HUES6 (cell line): ENCODE results near the gene NEURL1.
"Not testable (repeated sequence)": the region's sequence is repeated elsewhere in the genome, so short reads cannot be mapped to it uniquely, and the experiment has no call there.

Experiments
- H3K27ac ChIP-seq: 2 replicates; pipeline ENCODE4 v1.7.0; 2013; ENCODE audit warnings: low read depth, mild to moderate bottlenecking, low read length, inconsistent platforms
- H3K27me3 ChIP-seq: 2 replicates; pipeline ENCODE4 v1.6.1; 2013; ENCODE audit warnings: low read length; ENCODE audit not compliant: control insufficient read depth, insufficient read depth
- H3K36me3 ChIP-seq: 2 replicates; pipeline ENCODE4 v1.6.1; 2013; ENCODE audit warnings: low read length; ENCODE audit not compliant: control insufficient read depth, insufficient read depth
- H3K4me1 ChIP-seq: 2 replicates; pipeline ENCODE4 v1.6.1; 2013; ENCODE audit warnings: low read length; ENCODE audit not compliant: control insufficient read depth, insufficient read depth
- H3K4me3 ChIP-seq: 2 replicates; pipeline ENCODE4 v1.5.1; 2013; ENCODE audit warnings: low read depth, low read length
- H3K9ac ChIP-seq: one replicate; pipeline ENCODE4 v1.6.1; 2013; ENCODE audit warnings: mild to moderate bottlenecking, low read length
- H3K9me3 ChIP-seq: 2 replicates; pipeline ENCODE4 v1.6.1; 2013; ENCODE audit warnings: low read depth, low read length; ENCODE audit not compliant: control insufficient read depth, insufficient read depth

The NEURL1 gene

DNA sequence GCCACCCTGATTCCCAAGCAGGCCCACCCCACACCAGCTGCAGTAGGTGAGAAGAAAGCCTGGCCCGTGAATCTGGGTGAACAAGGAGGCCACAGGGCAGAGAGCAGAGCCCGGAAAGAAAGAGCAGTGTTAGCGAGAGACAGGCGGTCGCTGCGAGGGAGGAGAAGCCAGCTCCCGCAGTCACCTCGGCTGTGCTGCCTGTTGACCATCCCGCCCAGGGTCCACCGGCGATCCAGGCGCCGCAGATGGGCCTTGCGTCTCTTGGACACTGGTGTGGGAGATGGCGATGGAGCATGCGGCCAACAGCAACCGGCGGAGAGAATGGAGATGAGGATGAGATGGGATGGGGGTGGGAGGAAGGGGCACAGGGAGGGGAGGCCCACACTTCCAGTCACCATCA is 128.8 kb downstream of the NEURL1 start:
- no peaks in the 10 kb centered on the region for H3K4me1 ChIP-seq

GRCh38 chr10:103622935-103623574 is 129.6 kb downstream of the NEURL1 start:
- Histone ChIP-seq H3K4me1 (no peaks in the 10 kb centered on the region), H3K9me3 (no peaks in the 10 kb centered on the region), H3K27me3 (no peaks in the 10 kb centered on the region), H3K27ac (no peak overlapping the region), H3K4me3 (no peak overlapping the region), H3K9ac (no peak overlapping the region), H3K36me3 (peaks cover 40% of the 10 kb centered on the region)

More for the DNA sequence above, 128.8 kb downstream of the NEURL1 start:
- Histone ChIP-seq H3K9me3 (no peaks in the 10 kb centered on the region), H3K27me3 (no peaks in the 10 kb centered on the region), H3K27ac (no peak overlapping the region), H3K36me3 (peaks cover 36% of the 10 kb centered on the region), H3K4me3 (no peak overlapping the region), H3K9ac (no peak overlapping the region)

- Histone ChIP-seq H3K9ac (no peak overlapping the region), H3K9me3 (no peaks in the 10 kb centered on the region), H3K36me3 (peaks cover 35% of the 10 kb centered on the region), H3K27ac (no peak overlapping the region), H3K27me3 (no peaks in the 10 kb centered on the region), H3K4me3 (no peak overlapping the region), H3K4me1 (no peaks in the 10 kb centered on the region)
Observed at GRCh38 chr10:103626178-103626577, 132.7 kb downstream of the NEURL1 start.

GRCh38 chr10:103627111-103627892 is 133.8 kb downstream of the NEURL1 start:
- Histone ChIP-seq H3K4me3 (no peak overlapping the region), H3K9ac (no peak overlapping the region), H3K27me3 (no peaks in the 10 kb centered on the region), H3K4me1 (no peaks in the 10 kb centered on the region), H3K9me3 (no peaks in the 10 kb centered on the region), H3K36me3 (peaks cover 25% of the 10 kb centered on the region), H3K27ac (no peak overlapping the region)

DNA sequence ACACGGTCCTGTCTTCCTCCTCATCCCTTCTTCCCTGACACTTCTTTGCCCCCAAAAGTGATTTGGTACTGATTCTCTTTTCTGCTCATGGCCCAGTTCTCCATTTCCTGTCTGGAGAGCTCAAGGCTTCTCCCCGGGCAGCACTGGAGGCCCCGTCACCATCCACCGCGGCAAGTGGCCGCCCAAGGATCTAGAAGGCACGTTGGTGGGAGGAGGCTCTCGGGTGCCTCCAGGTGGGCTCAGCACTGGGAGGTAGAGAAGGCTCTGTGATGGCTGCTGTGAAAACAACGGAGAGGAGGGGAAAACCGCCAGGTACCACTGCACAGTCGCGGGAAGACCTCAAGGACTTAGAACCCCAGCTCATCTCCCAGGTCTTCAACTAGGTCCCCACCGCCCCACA is 134.4 kb downstream of the NEURL1 start:
- Histone ChIP-seq H3K36me3 (peaks cover 19% of the 10 kb centered on the region), H3K9ac (no peak overlapping the region), H3K27me3 (no peaks in the 10 kb centered on the region), H3K9me3 (no peaks in the 10 kb centered on the region), H3K4me3 (no peak overlapping the region), H3K27ac (no peak overlapping the region), H3K4me1 (no peaks in the 10 kb centered on the region)

DNA sequence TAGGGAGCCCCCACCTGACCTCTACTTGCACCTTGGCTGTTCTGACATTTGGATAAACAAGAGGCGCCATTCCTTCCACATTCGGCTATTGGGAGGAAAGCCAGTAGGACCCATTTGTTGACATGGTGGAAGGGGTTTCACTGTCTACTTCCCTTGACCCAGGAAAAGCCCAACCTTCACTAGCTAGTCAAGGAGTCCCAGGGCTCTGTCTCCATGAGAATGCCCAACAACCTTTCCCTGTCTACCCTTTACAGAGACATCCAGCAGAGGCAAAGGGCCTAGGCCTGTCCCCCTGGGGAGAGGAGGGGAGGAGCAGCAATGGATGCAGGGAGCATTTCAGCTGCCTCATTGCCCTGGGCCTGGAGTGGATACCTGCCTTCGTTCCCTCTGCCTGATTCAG is 136.1 kb downstream of the NEURL1 start:
- no peaks in the 10 kb centered on the region for H3K9me3 ChIP-seq
- H3K27me3 ChIP-seq = no peaks in the 10 kb centered on the region
- H3K9ac ChIP-seq = no peak overlapping the region
- peaks cover 19% of the 10 kb centered on the region for H3K36me3 ChIP-seq
- H3K4me3 ChIP-seq = no peak overlapping the region
- no peak overlapping the region for H3K27ac ChIP-seq
- peaks cover 5% of the 10 kb centered on the region; the same call in 1 of the 2 replicates for H3K4me1 ChIP-seq

- Histone ChIP-seq H3K36me3 (peaks cover 18% of the 10 kb centered on the region), H3K9ac (no peak overlapping the region), H3K4me3 (no peak overlapping the region), H3K4me1 (peaks cover 5% of the 10 kb centered on the region; the same call in 1 of the 2 replicates), H3K27ac (no peak overlapping the region), H3K9me3 (no peaks in the 10 kb centered on the region), H3K27me3 (no peaks in the 10 kb centered on the region)
Observed at GRCh38 chr10:103630156-103630555, 136.7 kb downstream of the NEURL1 start.

DNA sequence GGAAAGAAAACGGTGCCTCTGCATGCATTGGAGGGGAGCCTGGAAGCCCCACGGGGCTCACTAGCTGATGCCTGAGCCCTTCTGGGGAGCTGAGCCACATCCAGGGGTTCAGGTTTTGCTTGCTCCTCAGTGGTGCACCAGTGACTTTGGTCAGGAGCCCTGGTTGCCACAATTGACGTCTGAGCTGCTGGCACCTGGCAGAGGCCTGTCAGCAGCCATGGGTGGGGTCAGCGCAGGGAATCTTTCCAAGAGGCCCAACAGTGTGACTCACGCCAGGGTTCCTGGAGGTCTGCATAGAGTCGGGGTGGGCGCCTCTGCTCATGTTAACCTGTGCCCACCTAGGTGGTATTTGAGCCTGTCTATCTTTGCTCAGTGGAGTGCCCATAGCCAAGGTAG is 138.7 kb downstream of the NEURL1 start:
- Histone ChIP-seq H3K9me3 (no peaks in the 10 kb centered on the region), H3K4me3 (no peak overlapping the region), H3K36me3 (peaks cover 5% of the 10 kb centered on the region; the same call in 1 of the 2 replicates), H3K9ac (no peak overlapping the region), H3K27me3 (no peaks in the 10 kb centered on the region), H3K4me1 (peaks cover 22% of the 10 kb centered on the region), H3K27ac (no peak overlapping the region)

GRCh38 chr10:103632871-103633270 is 139.4 kb downstream of the NEURL1 start:
- peaks cover 28% of the 10 kb centered on the region for H3K4me1 ChIP-seq

GRCh38 chr10:103633846-103634245 is 140.3 kb downstream of the NEURL1 start:
- no peak overlapping the region for H3K9ac ChIP-seq
- no peaks in the 10 kb centered on the region for H3K27me3 ChIP-seq

More at GRCh38 chr10:103632871-103633270, 139.4 kb downstream of the NEURL1 start:
- H3K27me3 ChIP-seq, H3K36me3 ChIP-seq, H3K4me3 ChIP-seq, H3K9me3 ChIP-seq, H3K9ac ChIP-seq, H3K27ac ChIP-seq: not testable (repeated sequence)

GRCh38 chr10:103635580-103635979 is 142.1 kb downstream of the NEURL1 start:
- Histone ChIP-seq H3K27me3 (no peaks in the 10 kb centered on the region), H3K4me3 (no peak overlapping the region), H3K36me3 (no peaks in the 10 kb centered on the region), H3K27ac (no peak overlapping the region), H3K9me3 (no peaks in the 10 kb centered on the region), H3K9ac (no peak overlapping the region), H3K4me1 (peaks cover 39% of the 10 kb centered on the region)

More at GRCh38 chr10:103633846-103634245, 140.3 kb downstream of the NEURL1 start:
- no peak overlapping the region for H3K27ac ChIP-seq
- no peaks in the 10 kb centered on the region for H3K9me3 ChIP-seq
- H3K36me3 ChIP-seq = no peaks in the 10 kb centered on the region
- peaks cover 38% of the 10 kb centered on the region for H3K4me1 ChIP-seq
- no peak overlapping the region for H3K4me3 ChIP-seq
